GM15510 (cell line): Measurements from ENCODE around the gene GALE.

Experiments used
- POLR2A ChIP-seq: IDR thresholded peaks from 3 replicates; pipeline ENCODE4 v1.6.1; 2011; ENCODE audit warnings: borderline replicate concordance; ENCODE audit not compliant: insufficient read length; ENCODE audit errors: extremely low read depth

The GALE gene

GRCh38 chr1:23774174-23774880, 26.2 kb downstream of the GALE start:
- TF ChIP-seq POLR2A: no peak

- TF ChIP-seq POLR2A: no peak
Observed at GRCh38 chr1:23772854-23773242, 27.7 kb downstream of the GALE start.

GRCh38 chr1:23772049-23772853, 28.3 kb downstream of the GALE start:
- TF ChIP-seq POLR2A: no peak

- TF ChIP-seq POLR2A: no peak
Observed at GRCh38 chr1:23768733-23769132, 31.8 kb downstream of the GALE start.

- TF ChIP-seq POLR2A: no peak
Observed at GRCh38 chr1:23763041-23763577, 37.4 kb downstream of the GALE start.

- no peak for TF ChIP-seq POLR2A
Observed at GRCh38 chr1:23759277-23759676, 41.3 kb downstream of the GALE start.

GRCh38 chr1:23757812-23758211, 42.7 kb downstream of the GALE start:
- no peak for TF ChIP-seq POLR2A

- TF ChIP-seq POLR2A: no peak
Observed at GRCh38 chr1:23756676-23757075, 43.9 kb downstream of the GALE start.

- no peak for TF ChIP-seq POLR2A
Observed at GRCh38 chr1:23752909-23753308, 47.6 kb downstream of the GALE start.

- TF ChIP-seq POLR2A: no peak
Observed at GRCh38 chr1:23751815-23752200, 48.7 kb downstream of the GALE start.

- no peak for TF ChIP-seq POLR2A
Observed at GRCh38 chr1:23751050-23751814, 49.3 kb downstream of the GALE start.

GRCh38 chr1:23748016-23748415, 52.5 kb downstream of the GALE start:
- TF ChIP-seq POLR2A: no peak
